ENCODE data around the gene CD300A. TPM values are rescaled to one million over a fixed set of nuclear protein-coding genes. Genes with fewer than 3 reads are reported as not detected.

CD300A gene
- total and polyA plus RNA-seq, 11 donors: 0.64 to 23.2 (median 1.6) TPM

DNA sequence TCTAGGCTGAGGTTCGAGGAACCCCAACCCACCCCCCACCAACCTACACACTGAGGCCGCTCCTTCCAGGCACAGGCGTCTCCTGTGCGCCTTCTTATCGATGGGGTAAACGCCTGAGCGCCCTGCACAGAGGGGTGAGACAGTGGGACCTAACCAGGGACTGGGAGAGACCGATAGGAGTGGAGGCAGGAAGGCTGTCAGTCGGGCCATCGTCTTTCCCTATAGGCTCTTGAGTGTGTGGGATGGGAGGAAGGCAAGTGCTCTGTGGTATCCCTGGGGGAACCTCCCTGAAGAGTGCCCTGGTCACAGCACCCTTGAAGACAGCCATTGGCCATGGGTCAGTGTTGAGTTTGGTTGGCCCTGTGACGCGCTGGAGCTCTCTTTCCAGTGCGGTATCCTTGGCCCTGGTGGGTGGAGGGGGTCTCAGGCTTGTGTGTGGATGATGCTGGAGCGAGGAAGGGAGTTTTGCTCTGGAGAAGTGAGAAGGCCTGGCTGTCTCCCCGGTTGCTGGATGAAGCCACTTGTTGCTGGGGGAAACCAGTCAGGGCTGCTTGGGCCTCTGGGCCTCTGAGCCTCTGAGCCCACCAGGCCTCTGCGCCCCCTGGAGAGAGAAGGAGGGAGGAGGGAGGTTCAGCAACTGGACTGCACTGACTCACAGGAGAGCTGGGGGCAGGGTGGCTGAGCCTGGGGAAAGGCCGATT is 32.9 kb upstream of the CD300A start:
- H3K27me3 ChIP-seq: peaks cover 0 to 49% (median 0%) of the 10 kb centered on the region in 9 donors
- H3K4me3 ChIP-seq: peak overlapping the region in 10 of 12 donors; percentile 64 to 90 (median 70)
- H3K27ac ChIP-seq: peak overlapping the region in 9 of 12 donors; percentile 92 to 99 (median 97)
- peaks cover 0 to 55% (median 22%) of the 10 kb centered on the region in 12 donors for H3K4me1 ChIP-seq
- ATAC-seq (no peak), DNase-seq (no peak)
- 56 to 78% (median 66%) methylated on average over 10 to 17 of the region's 17 CpGs for WGBS, 4 donors
- intact Hi-C loops (cut with DNase I): loop anchor here in 1 of 10 donors (2.0 kb wide), 1 partner anchor 21 kb away; no protein-coding TSS in a partner anchor
- no peaks in the 10 kb centered on the region for H3K36me3 ChIP-seq
- H3K9me3 ChIP-seq: peaks cover 0 to 14% (median 6%) of the 10 kb centered on the region in 12 donors
- no peak for TF ChIP-seq POLR2A (IDR thresholded peaks at IDR 0.05)
- TF ChIP-seq, protein P1, sequence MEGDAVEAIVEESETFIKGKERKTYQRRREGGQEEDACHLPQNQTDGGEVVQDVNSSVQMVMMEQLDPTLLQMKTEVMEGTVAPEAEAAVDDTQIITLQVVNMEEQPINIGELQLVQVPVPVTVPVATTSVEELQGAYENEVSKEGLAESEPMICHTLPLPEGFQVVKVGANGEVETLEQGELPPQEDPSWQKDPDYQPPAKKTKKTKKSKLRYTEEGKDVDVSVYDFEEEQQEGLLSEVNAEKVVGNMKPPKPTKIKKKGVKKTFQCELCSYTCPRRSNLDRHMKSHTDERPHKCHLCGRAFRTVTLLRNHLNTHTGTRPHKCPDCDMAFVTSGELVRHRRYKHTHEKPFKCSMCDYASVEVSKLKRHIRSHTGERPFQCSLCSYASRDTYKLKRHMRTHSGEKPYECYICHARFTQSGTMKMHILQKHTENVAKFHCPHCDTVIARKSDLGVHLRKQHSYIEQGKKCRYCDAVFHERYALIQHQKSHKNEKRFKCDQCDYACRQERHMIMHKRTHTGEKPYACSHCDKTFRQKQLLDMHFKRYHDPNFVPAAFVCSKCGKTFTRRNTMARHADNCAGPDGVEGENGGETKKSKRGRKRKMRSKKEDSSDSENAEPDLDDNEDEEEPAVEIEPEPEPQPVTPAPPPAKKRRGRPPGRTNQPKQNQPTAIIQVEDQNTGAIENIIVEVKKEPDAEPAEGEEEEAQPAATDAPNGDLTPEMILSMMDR (IDR thresholded peaks at IDR 0.05): peak in 1 of 12 donors; percentile 18

DNA sequence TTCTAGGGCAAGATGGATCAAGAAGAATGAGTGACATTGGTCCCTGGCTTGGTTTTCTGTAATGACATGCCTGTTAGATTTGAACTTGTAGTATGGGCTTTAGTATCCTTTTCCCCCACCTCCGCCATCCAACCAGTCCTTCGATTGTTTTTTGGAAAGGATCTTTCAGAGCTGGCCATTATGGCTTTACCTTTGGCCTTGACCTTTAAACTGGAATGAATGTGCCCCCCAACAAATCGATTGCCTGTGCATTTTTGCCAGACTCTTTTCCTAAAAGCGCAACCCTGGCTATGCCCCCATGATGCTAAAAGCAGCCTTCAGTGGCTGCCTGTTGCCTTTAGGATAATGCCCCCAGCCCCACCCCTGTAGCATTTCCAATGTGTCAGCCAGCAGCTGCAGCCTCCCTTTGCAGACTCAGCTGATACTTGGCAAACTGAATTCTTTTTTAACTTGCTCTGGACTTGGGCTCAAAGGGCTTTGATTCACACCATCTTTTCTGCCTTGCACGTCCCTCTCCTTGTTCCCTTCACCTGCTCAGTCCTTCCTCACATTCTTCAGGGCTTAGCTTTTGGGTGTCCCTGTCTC is 30.6 kb upstream of the CD300A start:
- no peak for TF ChIP-seq POLR2A (IDR thresholded peaks at IDR 0.05)
- TF ChIP-seq, protein P1 (IDR thresholded peaks at IDR 0.05): no peak
- peaks cover 0 to 13% (median 8%) of the 10 kb centered on the region in 9 donors for H3K36me3 ChIP-seq
- H3K9me3 ChIP-seq: peaks cover 0 to 16% (median 6%) of the 10 kb centered on the region in 12 donors
- intact Hi-C loops (cut with DNase I): no loop called here
- no peak overlapping the region for H3K4me3 ChIP-seq
- WGBS, 4 donors: 70 to 86% (median 80%) methylated on average over 5 of the region's 5 CpGs
- H3K27ac ChIP-seq: peak overlapping the region in 2 of 12 donors; percentile 11 to 27
- H3K27me3 ChIP-seq: peaks cover 0 to 36% (median 0%) of the 10 kb centered on the region in 9 donors
- DNase-seq: peak in 1 of 5 donors; percentile 0
- H3K4me1 ChIP-seq: peaks cover 0 to 41% (median 12%) of the 10 kb centered on the region in 12 donors
- ATAC-seq: no peak

DNA sequence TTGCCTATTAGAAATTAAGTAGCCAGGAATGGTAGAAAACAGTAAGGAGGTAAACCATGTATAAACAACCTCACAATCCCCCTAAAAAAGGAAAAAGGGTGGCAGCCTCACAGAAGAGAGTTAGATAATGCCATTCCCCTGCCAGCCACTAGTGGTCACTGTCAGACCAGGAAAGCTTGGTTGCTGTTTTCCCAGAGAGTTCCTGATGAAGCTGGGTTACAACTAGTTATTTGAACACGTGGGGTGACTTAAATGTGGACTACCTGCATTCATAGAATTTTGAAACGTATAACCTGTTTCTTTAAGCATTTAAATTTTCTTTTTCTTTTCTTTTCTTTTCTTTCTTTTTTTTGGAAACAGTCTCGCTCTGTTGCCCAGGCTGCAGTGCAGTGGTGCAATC is 28.7 kb upstream of the CD300A start:
- WGBS, 4 donors: 82 to 93% (median 90%) methylated on average over 3 of the region's 3 CpGs
- TF ChIP-seq, protein P1 (IDR thresholded peaks at IDR 0.05): peak; percentile 40 to 64 (median 54)
- TF ChIP-seq POLR2A (IDR thresholded peaks at IDR 0.05): no peak
- peaks cover 0 to 22% (median 14%) of the 10 kb centered on the region in 9 donors for H3K36me3 ChIP-seq
- H3K4me1 ChIP-seq: peaks cover 5 to 36% (median 12%) of the 10 kb centered on the region in 12 donors
- no peak overlapping the region for H3K27ac ChIP-seq
- peaks cover 0 to 16% (median 6%) of the 10 kb centered on the region in 12 donors for H3K9me3 ChIP-seq
- intact Hi-C loops (cut with DNase I): no loop called here
- no peak overlapping the region for H3K4me3 ChIP-seq
- ATAC-seq: no peak
- no peak for DNase-seq
- H3K27me3 ChIP-seq: peaks cover 0 to 17% (median 0%) of the 10 kb centered on the region in 9 donors
